DND-41 (cell line): Measurements from ENCODE around the gene EPHX1.

ENCODE experiments used
- EZH2 ChIP-seq: IDR thresholded peaks from 3 replicates; pipeline ENCODE4 v1.6.1; 2012; ENCODE audit warnings: borderline replicate concordance, low read depth, mild to moderate bottlenecking, moderate library complexity, low read length, inconsistent platforms; ENCODE audit not compliant: severe bottlenecking
- TF ChIP-seq, protein P1 (sequence below): IDR thresholded peaks from 2 replicates; pipeline ENCODE4 v1.5.1; 2012; ENCODE audit warnings: borderline replicate concordance, low read length, moderate library complexity, mild to moderate bottlenecking; ENCODE audit not compliant: poor library complexity, severe bottlenecking; ENCODE audit errors: extremely low read depth

DNA sequence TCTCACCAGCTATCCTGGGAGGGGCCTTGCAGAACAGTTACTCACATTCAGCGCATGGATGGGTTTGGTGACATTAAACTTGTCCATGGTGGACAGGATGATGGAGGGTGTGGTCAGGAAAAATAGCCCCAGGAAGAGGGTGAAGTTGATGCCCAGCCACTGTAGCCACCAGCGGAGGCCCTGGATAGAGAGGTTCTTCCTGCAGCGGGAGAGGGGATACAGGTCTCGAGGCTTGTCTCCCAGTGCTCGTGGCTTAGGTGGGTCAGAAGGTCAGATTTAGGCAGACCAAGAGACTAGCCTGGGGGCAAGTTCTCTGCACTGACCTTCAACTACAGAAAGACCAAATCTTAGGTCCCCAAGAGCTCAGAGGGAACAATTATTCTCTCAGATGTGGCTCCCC lies 49.2 kb downstream of the EPHX1 start:
- TF ChIP-seq EZH2: no peak
- TF ChIP-seq, protein P1, sequence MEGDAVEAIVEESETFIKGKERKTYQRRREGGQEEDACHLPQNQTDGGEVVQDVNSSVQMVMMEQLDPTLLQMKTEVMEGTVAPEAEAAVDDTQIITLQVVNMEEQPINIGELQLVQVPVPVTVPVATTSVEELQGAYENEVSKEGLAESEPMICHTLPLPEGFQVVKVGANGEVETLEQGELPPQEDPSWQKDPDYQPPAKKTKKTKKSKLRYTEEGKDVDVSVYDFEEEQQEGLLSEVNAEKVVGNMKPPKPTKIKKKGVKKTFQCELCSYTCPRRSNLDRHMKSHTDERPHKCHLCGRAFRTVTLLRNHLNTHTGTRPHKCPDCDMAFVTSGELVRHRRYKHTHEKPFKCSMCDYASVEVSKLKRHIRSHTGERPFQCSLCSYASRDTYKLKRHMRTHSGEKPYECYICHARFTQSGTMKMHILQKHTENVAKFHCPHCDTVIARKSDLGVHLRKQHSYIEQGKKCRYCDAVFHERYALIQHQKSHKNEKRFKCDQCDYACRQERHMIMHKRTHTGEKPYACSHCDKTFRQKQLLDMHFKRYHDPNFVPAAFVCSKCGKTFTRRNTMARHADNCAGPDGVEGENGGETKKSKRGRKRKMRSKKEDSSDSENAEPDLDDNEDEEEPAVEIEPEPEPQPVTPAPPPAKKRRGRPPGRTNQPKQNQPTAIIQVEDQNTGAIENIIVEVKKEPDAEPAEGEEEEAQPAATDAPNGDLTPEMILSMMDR: no peak
